ENCODE measurements around the gene SMTN. TPM values are rescaled to one million over a fixed set of nuclear protein-coding genes. Genes with fewer than 3 reads are reported as not detected.

The SMTN gene
- total RNA-seq, 1 donor from 2014 or later = 736 TPM

Other genes starting within 250 kb of the SMTN start
- gene MORC2, start 112.5 kb upstream of the SMTN start, total RNA-seq (ENCODE audit: unreplicated experiment) = 56.2 TPM
- 155 TPM for gene TUG1, start 112.1 kb upstream of the SMTN start, total RNA-seq (ENCODE audit: unreplicated experiment)
- 35.4 TPM for gene SELENOM, start 26.2 kb downstream of the SMTN start, total RNA-seq (ENCODE audit: unreplicated experiment)
- gene INPP5J, start 41.6 kb downstream of the SMTN start, total RNA-seq (ENCODE audit: unreplicated experiment) = 2.8 TPM
- gene PLA2G3, start 59.2 kb downstream of the SMTN start, total RNA-seq (ENCODE audit: unreplicated experiment) = 2.8 TPM
- gene RNF185, start 78.9 kb downstream of the SMTN start, total RNA-seq (ENCODE audit: unreplicated experiment) = 30.9 TPM
- 248 TPM for gene LIMK2, start 131.0 kb downstream of the SMTN start, total RNA-seq (ENCODE audit: unreplicated experiment)
- gene PIK3IP1, start 211.2 kb downstream of the SMTN start, total RNA-seq (ENCODE audit: unreplicated experiment) = 13.4 TPM